GM23338 (cell line): ENCODE results near the gene CES3.

ENCODE experiments used
- CREB1 ChIP-seq: fragments of 250-450 bp; sonication (Bioruptor Pico); IDR thresholded peaks from 2 replicates; pipeline ENCODE4 v1.5.0; 2020; ENCODE audit warnings: low read depth, mild to moderate bottlenecking, moderate library complexity
- CTCF ChIP-seq, 2 experiments: fragments of 200-600 bp in 1 of 2; sonication (generic) in 1 of 2; conservative IDR thresholded peaks; 2 replicates each; pipeline versions ENCODE4 v1.5.1 to v1.6.1; 2016 to 2017; ENCODE audit warnings: antibody characterized with exemption in 2 of 2, low read depth in 2 of 2, mild to moderate bottlenecking in 2 of 2, moderate library complexity in 1 of 2
- EZH2 ChIP-seq: fragments of 200-600 bp; sonication (generic); IDR thresholded peaks from one replicate; pipeline ENCODE4 v1.8.0; 2017; ENCODE audit warnings: antibody characterized with exemption, mild to moderate bottlenecking, low read depth; ENCODE audit not compliant: unreplicated experiment
- EZH2phosphoT487 ChIP-seq: fragments of 200-600 bp; sonication (generic); IDR thresholded peaks from one replicate; pipeline ENCODE4 v1.8.1; 2018; ENCODE audit warnings: antibody characterized with exemption; ENCODE audit not compliant: unreplicated experiment
- JUNB ChIP-seq: IDR thresholded peaks from one replicate; pipeline ENCODE4 v1.6.1; 2016; ENCODE audit warnings: antibody characterized with exemption; ENCODE audit not compliant: unreplicated experiment
- NANOG ChIP-seq: IDR thresholded peaks from 2 replicates; pipeline ENCODE4 v1.6.1; 2016; ENCODE audit warnings: antibody characterized with exemption, borderline replicate concordance
- POLR2AphosphoS5 ChIP-seq: IDR thresholded peaks from 2 replicates; pipeline ENCODE4 v1.6.1; 2016; ENCODE audit warnings: antibody characterized with exemption, low read depth
- REST ChIP-seq: IDR thresholded peaks from one replicate; pipeline ENCODE4 v1.6.1; 2018; ENCODE audit warnings: antibody characterized with exemption; ENCODE audit not compliant: unreplicated experiment
- STAT1 ChIP-seq: IDR thresholded peaks from one replicate; pipeline ENCODE4 v1.6.1; 2016; ENCODE audit warnings: antibody characterized with exemption; ENCODE audit not compliant: unreplicated experiment
- ZNF114 ChIP-seq: fragments of 250-450 bp; sonication (Bioruptor Pico); IDR thresholded peaks from 2 replicates; pipeline ENCODE4 v1.5.0; 2020; ENCODE audit warnings: mild to moderate bottlenecking, moderate library complexity

GRCh38 chr16:66936462-66936861, 24.6 kb upstream of the CES3 start:
- no peak for TF ChIP-seq CTCF (conservative IDR thresholded peaks at IDR 0.05; ENCODE audit: low read depth in 2 of 2)
- no peak for TF ChIP-seq POLR2AphosphoS5
- no peak for TF ChIP-seq EZH2
- TF ChIP-seq NANOG, result no peak
- no peak for TF ChIP-seq REST
- TF ChIP-seq EZH2phosphoT487, result no peak
- no peak for TF ChIP-seq CREB1 (CRISPR knock-in tag)
- no peak for TF ChIP-seq JUNB
- no peak for TF ChIP-seq STAT1
- TF ChIP-seq ZNF114, result no peak
